GM19463 (cell line): ENCODE measurements around the gene LCN15.
A peak's percentile ranks its signal among the peaks of the same experiment; 100 is the strongest.
"Not testable (repeated sequence)": the region's sequence is repeated elsewhere in the genome, so short reads cannot be mapped to it uniquely, and the experiment has no call there.

ENCODE experiments used
- ATAC-seq: cut with Tn5 transposase; IDR thresholded peaks from one replicate; pipeline ENCODE4 v1.9.1; 2021; ENCODE audit warnings: mild to moderate bottlenecking, moderate library complexity; ENCODE audit not compliant: unreplicated experiment

LCN15 gene

DNA sequence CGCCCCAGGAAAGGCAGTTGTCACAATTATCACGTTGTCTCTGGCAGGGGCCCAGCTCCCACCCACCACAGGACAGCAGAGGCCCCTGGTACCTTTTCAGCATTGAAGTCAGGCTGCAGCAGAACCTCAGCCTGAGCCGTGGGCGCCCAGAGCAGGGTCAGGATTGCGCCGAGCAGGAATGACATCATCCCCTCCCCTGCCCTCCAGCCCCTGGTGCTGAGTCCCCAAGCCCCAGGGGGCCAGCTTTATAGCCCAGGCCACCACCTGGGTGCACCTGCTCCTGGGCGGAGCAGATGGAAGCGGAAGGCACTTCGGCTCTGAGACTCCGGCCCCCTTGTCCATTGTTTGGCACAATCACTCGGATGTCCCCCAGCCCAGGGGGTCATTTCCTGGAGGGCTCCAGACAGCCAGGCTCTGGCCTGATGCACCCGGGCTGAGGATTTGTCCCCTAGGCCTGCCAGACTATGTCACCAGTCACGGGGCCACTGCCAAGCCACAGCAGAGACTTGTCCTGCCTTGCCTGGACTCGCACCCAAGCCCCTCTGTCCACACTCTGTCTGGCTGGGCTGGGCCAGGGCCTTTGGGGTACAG lies at the start of gene LCN15:
Gene LCN15, minus strand, starts transcription at position 218 of the 591 bp plus-strand sequence. Its CDS starts 30 bp downstream, at position 188.
- no peak for ATAC-seq

GRCh38 chr9:136808806-136809158 lies 44.5 kb upstream of the LCN15 start:
- ATAC-seq = no peak

- ATAC-seq = peak; percentile 31
Observed at GRCh38 chr9:136808075-136808805, 43.9 kb upstream of the LCN15 start.

GRCh38 chr9:136807281-136808074 lies 43.2 kb upstream of the LCN15 start, which contains the start of gene RABL6:
RABL6 (plus strand) TSS chr9:136807948; CDS start chr9:136808197, 249 bp downstream.
- ATAC-seq = peak; percentile 68

DNA sequence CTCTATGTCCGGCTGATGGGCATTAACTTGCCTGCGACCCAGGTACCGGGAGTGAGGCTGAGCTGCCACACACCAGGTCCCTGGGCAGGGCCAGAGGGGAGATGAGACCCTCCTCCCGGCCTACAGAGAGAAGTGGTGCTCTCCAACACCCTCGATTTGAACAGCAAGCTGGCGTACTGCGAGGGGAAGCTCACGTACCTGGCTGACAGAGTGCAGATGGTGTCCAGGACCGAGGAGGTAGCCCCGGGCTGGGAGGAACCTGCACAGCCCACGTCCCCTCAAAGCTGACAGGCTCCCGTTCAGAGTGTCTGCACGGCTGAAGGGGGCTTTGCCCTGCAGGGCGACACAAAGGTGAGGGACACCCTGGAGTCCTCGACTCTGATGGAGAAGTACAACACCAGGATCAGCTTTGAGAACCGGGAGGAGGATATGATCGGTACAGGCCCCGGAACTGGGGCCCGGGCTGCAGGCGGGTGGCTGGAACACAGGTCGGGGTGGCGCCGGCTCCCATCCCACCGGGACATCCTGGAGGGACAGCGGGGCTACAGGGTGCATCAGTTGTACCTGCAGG lies 42.4 kb upstream of the LCN15 start:
- no peak for ATAC-seq

DNA sequence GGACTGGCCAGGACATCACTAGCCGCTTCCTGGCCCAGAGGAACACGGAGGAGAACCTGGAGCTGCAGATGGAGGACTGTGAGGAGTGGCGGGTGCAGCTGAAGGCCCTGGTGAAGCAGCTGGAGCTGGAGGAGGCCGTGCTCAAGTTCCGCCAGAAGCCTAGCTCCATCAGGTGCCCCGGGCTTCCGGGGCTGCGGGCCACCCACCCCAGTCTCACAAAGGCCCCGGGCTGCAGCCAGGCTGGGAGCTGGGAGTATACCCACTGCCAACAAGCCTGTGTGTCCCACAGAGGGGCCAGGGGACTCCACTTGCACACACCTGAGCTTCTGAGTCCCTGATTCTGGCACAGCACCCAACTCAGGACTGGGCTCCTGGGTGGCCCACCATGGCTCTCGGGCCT lies 41.7 kb upstream of the LCN15 start:
- no peak for ATAC-seq

DNA sequence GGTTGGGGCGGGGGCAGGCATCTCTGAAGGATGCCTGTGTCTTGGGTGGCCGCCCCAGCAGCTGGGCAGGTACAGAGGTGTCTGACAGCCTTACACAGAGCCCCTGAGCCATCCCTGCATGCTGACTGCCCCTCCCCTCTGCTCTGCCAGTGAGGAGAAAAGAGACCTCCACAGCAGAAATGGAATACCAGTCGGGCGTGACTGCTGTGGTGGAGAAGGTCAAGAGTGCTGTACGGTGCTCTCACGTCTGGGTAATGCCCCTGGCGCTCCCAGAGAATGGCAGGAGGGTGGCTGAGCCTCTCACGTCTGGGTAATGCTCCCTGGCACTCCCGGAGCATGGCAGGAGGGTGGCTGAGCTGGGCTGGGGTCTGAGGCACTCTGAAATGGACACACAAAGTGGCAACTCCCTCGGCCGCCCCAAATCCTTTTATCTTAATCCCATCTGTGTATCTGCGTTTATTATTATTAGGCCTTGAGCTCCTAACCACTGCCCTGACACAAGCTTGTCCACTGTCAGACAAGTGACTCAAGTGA lies 41.0 kb upstream of the LCN15 start:
- ATAC-seq = no peak

GRCh38 chr9:136804509-136805206 lies 40.3 kb upstream of the LCN15 start:
- no peak for ATAC-seq

DNA sequence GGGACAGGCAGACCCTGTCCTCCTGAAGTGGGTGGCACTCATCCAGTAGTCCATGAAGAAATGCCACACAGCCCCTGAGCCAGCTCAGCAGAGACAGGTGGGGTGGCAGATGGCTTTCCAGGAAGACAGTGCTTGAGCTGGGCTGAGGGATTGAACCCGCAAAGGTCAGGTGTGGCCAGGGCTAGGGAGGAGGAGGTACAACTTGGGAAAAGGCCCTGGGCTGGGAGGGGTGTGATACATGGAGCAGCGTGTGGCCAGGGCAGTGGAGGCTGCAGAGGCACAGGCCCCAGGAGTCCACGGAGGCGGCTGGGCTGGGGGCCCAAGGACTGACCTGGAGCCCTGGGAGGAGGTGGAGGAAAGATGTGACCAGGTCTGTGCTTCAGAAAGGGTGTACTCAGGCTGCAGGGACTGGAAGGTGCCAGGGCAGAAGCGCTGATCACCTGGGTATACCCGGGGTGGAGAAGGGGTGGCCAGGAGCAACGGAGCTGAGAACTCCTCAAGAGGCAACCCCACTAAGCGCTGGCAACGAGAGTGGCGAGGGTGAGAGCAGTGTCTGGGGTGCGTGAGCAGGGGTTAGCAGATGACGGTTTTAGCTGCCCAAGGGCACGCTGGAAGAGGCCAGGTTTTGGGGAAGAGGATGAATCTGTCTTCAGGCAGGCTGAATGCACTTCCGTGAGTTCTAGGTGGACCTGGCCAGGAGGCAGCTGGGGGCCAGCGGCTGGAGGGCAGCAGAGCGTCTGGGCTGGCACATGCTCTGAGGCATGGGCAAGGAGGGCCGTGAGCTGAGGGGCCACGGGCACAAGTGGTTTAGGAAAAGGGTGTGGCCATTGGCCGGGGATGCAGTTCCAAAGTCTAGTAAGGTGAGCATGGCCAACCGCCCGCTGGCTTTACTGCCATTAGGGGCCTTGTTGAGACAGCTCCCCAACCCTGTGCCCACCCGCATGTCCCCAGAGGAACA lies 39.5 kb upstream of the LCN15 start:
- ATAC-seq = no peak

- ATAC-seq = not testable (repeated sequence)
Observed at GRCh38 chr9:136803009-136803550, 38.8 kb upstream of the LCN15 start.

DNA sequence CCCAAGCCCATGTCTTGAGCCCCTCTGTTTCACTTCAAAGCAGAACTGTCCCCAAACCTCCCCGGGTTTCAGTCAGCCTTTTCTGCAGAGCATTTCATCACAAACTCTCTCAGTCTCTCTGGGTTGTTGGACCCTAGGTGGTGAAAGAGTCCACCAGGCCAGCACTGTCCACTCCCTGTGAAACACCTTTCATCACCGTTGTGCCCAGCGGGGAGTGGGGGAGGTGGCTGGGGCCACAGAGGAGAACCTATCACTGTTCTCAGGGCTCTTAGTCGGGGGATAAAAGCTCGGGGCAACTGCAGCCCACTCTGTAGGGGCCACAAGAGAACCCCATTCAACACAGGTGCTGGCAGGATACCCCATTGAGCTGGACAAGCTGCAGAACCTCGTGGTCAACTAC lies 38.0 kb upstream of the LCN15 start:
- no peak for ATAC-seq

- no peak for ATAC-seq
Observed at GRCh38 chr9:136799854-136800657, 35.7 kb upstream of the LCN15 start.

DNA sequence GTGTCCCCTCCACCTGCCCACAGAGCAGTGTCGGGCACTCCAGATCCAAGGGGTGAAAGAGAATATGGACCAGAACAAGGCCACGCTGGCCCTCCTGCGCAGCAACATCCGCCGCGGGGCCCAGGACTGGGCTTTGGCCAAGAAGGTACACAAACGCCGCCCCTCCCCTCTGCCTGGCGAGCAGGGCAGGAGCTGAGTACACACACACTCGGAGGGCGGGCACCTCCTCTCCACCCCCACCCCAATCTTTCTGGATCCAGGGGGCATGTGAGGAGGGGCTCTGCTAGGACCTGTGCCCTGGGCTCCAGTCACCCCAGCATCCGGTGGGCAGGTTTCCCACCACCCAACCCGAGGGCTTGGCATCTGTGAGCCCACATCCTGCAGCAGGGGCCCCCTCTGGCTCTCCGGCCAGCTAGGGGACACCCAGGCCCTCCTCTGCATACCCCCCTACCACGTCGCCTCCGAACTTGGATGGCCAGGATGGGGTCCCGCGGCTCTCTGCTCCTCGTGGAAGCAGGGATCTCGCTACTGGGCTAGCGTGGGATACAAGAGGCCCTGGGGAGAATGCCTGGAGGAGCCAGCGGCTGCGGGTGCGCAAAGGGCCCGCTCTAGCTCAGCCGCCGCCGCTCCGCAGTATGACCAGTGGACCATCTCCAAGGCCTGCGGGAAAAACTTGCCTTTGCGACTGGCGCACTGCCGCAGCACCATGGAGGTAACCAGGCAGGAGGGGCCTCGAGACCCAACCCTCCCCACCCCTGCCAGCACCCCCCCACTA lies 34.9 kb upstream of the LCN15 start:
- ATAC-seq = no peak

DNA sequence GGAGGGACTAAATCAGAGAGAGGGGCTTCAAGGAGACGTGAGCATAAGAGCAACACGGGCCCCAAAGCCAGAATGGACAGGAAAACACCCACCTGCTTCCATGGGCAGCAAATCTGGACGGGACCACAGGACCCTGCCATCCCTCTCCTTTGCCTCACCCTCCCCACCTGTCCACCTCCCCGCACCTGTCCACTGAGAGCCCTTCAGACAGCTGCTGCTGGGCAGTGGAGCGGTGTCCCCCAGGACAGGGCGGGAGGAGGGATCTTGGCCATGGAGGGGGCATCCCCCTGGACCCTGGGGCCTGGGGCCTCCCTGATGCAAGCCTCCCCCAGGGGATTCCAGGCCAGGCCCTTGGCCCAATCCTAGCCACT lies 34.4 kb upstream of the LCN15 start:
- ATAC-seq = no peak

DNA sequence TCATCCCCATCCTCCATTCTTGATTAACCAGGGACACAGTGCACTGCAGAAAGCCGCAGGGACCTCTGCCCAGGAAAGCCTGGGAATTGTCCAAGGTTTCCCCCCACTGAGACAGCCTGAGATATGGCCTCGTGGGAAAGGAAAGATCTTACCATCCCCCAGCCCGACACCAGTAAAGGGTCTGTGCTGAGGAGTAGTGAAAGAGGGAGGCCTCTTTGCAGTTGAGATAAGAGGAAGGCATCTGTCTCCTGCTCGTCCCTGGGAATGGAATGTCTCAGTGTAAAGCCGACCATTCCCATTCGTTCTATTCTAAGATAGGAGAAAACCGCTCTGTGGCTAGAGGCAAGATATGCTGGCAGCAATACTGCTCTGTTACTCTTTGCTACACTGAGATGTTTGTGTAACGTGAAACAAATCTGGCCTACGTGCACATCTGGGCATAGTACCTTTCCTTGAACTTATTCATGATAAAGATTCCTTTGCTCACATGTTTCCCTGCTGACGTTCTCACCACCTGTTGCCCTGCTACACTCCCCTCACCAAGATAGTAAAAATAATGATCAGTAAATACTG lies 32.5 kb upstream of the LCN15 start:
- not testable (repeated sequence) for ATAC-seq

GRCh38 chr9:136796238-136796774 lies 32.0 kb upstream of the LCN15 start, which contains the start of gene CCDC183:
CCDC183 (plus strand) TSS chr9:136796338; CDS start chr9:136796398, 60 bp downstream.
- ATAC-seq = no peak

- no peak for ATAC-seq
Observed at GRCh38 chr9:136795000-136795348, 30.7 kb upstream of the LCN15 start.
